Fibroblast of villous mesenchyme (primary cell): ENCODE data around the gene ZFPM1. TPM values are rescaled to one million over a fixed set of nuclear protein-coding genes. Genes with fewer than 3 reads are reported as not detected.

Source experiments
- DNase-seq: peaks from one replicate; pipeline ENCODE4 v3.0.0-alpha.2; 2010; ENCODE audit warnings: low read depth
- H3K4me3 ChIP-seq: 2 replicates; pipeline ENCODE4 v1.5.1; 2011; ENCODE audit warnings: low read depth, mild to moderate bottlenecking, low read length
- total RNA-seq: library from RNA; depleted of rRNA; stranded (reverse); fragments of >200 nt; gene quantifications from 2 replicates; pipeline ENCODE4 v1.2.3, GENCODE V29; 2012
- TF ChIP-seq, protein P1 (sequence below): IDR thresholded peaks from 2 replicates; pipeline ENCODE4 v1.5.1; 2012; ENCODE audit warnings: low read depth, mild to moderate bottlenecking, low read length; ENCODE audit not compliant: insufficient read depth

Gene ZFPM1
- total RNA-seq, 1 donor = 2.6 TPM

DNA sequence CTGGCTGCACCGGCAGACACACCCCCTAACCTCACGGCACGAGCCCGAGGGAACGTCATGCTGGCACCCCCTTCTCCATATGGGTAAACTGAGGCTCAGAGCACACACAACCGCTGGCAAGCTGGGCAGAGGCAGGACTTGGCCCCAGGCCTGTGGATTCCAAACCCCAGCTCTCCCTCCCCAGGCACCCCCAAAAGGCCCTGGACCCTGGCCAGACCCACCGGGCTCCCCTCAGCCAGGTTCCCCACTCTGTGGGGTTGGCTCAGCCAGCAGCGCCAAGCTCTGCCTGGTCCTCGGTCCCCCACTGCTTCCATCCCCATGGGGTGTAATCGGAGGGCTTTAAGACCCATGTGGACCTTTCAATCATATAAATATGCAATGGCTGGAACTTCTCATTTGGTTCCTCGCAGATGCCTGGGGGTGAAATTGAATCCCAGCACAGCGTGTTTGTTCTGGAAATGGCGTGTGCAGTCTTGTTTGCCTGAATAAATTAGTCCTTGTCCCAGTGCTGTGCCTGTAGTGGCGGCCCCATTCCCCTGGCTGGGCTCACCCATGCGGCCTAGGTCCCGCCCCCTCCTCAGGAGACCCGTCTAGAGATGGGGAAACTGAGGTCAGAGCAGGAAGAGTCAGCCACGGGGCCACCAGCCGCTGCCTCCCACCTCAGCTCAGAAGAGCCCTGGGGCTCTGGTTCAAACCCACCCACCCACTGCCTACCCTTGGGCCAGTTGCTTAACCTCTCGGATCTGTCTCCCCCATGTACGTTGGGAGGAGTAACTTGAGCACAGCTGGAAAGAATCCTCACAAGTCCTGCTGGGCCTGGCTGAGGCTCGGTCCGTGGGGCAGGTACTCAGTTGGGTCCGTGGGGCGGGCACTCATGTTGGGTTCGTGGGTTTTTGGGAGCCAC is 57.3 kb downstream of the ZFPM1 start:
- no peak overlapping the region for H3K4me3 ChIP-seq
- DNase-seq = no peak
- TF ChIP-seq, protein P1, sequence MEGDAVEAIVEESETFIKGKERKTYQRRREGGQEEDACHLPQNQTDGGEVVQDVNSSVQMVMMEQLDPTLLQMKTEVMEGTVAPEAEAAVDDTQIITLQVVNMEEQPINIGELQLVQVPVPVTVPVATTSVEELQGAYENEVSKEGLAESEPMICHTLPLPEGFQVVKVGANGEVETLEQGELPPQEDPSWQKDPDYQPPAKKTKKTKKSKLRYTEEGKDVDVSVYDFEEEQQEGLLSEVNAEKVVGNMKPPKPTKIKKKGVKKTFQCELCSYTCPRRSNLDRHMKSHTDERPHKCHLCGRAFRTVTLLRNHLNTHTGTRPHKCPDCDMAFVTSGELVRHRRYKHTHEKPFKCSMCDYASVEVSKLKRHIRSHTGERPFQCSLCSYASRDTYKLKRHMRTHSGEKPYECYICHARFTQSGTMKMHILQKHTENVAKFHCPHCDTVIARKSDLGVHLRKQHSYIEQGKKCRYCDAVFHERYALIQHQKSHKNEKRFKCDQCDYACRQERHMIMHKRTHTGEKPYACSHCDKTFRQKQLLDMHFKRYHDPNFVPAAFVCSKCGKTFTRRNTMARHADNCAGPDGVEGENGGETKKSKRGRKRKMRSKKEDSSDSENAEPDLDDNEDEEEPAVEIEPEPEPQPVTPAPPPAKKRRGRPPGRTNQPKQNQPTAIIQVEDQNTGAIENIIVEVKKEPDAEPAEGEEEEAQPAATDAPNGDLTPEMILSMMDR = no peak

DNA sequence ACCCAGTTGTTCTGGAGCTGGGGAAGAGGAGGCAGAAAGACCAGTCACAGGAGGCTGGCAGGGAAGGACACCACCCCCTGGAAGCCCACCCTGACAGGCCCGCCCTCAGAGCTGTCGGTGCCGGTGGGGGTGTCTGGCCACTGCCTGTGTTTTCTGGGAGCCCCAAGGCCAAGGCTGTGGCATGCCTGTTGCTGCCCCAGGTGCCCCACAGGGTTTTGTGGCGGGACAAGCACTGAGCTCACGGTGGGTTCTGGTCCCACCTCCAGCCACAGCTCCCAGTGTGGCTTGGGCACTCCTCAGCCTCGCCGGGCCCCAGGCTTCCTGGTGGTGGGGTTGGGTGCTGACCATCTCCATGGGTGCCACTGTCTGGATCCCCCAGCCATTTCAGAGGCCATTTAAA is 58.0 kb downstream of the ZFPM1 start:
- no peak for DNase-seq
- H3K4me3 ChIP-seq = no peak overlapping the region
- TF ChIP-seq, protein P1 = no peak

DNA sequence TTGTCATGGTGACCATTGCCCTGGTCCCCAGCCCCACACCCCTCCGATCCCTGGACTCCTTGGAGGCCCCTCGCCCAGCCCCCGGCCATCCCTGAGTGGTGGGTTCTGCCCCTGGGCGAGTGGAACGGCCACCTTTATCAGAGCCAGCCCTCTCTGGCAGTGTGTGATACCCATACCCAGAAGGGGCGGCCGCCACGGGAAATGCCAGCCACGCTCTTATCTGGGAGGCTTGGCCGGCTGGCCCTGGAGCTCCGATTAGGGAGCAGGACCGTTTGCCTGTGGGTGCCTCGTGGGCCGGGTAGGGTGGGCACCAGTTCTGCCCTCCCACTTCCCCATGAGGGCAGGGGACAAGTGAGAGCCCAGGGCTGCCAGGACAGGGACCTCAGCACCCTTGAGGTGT is 58.8 kb downstream of the ZFPM1 start:
- TF ChIP-seq, protein P1 = no peak

DNA sequence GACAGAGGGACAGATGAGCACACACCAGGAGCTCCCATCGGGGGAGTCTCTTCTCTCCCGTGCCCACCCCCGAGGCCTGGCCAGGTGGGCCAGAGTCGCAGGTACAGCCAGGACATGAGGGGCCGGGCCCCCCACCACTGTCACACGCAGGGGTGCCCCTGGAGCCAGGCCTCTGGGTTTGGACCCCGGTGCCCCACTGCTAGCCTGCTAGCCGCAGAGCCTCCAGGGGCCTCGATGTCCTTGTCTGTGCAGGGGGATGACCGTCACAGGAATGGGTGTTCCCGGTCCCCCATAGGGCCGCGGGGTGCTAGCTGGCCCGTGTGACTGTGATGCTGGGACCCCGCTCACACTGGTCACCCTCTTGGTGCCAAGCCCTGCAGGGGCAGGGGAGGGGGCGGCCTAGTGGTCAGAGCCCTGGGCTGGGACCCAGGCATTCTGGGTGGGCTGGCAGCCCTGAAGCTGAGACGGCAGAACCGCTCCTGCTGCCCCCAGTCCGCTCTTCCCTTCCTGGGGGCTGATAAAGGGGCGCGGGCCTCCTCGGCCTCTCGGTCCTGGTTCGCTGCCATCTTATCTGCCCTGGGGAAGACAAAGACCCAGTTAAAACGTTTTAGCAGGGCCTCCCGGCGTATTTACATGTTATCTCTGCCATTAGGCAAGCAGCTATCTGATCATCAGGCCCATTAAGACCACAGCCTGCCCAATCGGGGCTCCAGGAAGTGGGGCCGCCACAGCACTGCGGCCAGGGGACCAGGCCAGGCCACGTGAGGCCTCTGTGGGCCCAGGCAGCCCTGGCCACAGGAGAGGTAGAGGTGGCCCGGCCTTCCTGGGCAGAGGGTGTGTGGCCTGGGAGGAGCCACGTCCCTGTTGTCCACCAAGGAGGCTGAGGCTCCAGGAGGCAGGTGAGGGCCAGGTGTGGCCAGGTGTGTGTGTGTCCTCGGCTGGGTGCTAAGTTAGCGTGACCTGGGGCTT is 59.9 kb downstream of the ZFPM1 start:
- DNase-seq = no peak
- no peak overlapping the region for H3K4me3 ChIP-seq
- TF ChIP-seq, protein P1 = no peak

More for the DNA sequence above, 58.8 kb downstream of the ZFPM1 start:
- no peak for DNase-seq
- H3K4me3 ChIP-seq = no peak overlapping the region

- TF ChIP-seq, protein P1 = no peak
- DNase-seq = no peak
- H3K4me3 ChIP-seq = no peak overlapping the region
Measured at GRCh38 chr16:88514070-88514469, 61.0 kb downstream of the ZFPM1 start.

DNA sequence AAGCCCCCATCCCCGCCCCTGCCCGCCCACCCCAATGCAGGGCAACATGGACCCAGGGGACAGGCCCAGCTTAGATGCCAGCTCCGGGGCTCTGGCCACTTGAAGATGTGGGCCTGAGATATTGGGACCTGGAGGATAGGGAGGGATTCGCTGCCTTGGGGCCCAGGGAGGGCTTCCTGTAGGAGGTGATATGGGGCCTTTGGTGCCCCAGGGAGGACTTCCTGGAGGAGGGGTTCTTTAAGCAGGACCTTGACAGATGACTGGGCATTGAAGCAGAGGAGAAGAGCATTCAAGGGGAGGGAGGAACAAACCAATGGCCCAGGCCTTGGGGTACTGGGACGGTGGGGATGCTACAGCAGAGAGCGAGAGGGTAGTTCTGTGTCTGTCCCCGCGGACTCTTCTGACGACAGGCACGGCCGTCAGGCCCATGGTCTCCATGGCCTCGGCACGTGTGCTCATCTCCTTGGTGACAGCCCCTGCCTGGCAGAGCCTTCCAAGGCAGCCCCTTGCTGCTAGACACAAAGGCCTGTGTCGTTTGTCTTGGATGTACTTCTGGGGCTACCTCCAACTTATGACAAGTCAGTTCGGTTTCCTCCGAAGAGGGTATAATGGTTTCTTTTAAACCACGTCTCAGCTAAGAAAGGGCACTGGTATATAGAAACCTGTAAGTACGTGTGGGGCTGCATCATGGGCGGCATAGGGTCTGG is 61.6 kb downstream of the ZFPM1 start:
- TF ChIP-seq, protein P1 = no peak
- no peak for DNase-seq
- H3K4me3 ChIP-seq = no peak overlapping the region
